Neural cell (in vitro differentiated cells): ENCODE data around the gene CLPX. TPM values are rescaled to one million over a fixed set of nuclear protein-coding genes. Genes with fewer than 3 reads are reported as not detected.

ENCODE experiments used
- H2AFZ ChIP-seq: fragments of 200-600, 300-800 bp; sonication (generic), shearing (Covaris generic); 2 replicates; pipeline ENCODE4 v1.6.0; 2014; ENCODE audit warnings: low read depth, mild to moderate bottlenecking, antibody characterized with exemption, low read length, moderate library complexity
- H3F3A ChIP-seq: fragments of 200-600 bp; shearing (Covaris generic); 2 replicates; pipeline ENCODE4 v1.6.1; 2016; ENCODE audit warnings: mild to moderate bottlenecking, moderate library complexity, mixed read lengths, antibody characterized with exemption, low read length; ENCODE audit not compliant: insufficient read depth, poor library complexity, severe bottlenecking
- H3K27ac ChIP-seq: fragments of 200-600, 300-800 bp; sonication (generic), shearing (Covaris generic); 2 replicates; pipeline ENCODE4 v1.5.1; 2014; ENCODE audit warnings: mild to moderate bottlenecking, low read length, moderate library complexity
- H3K27me3 ChIP-seq: fragments of 300-800, 200-600 bp; sonication (generic), shearing (Covaris generic); 2 replicates; pipeline ENCODE4 v1.6.0; 2014; ENCODE audit warnings: mild to moderate bottlenecking, low read depth, low read length, moderate library complexity; ENCODE audit not compliant: insufficient read depth
- H3K36me3 ChIP-seq: fragments of 300-800, 200-600 bp; sonication (generic), shearing (Covaris generic); 2 replicates; pipeline ENCODE4 v1.5.1; 2014; ENCODE audit warnings: mild to moderate bottlenecking, antibody characterized with exemption, low read length, moderate library complexity; ENCODE audit not compliant: insufficient read depth
- H3K4me2 ChIP-seq: fragments of 300-800, 200-600 bp; sonication (generic), shearing (Covaris generic); 2 replicates; pipeline ENCODE4 v1.6.0; 2014; ENCODE audit warnings: mild to moderate bottlenecking, low read length
- H3K4me3 ChIP-seq: fragments of 300-800, 200-600 bp; sonication (generic), shearing (Covaris generic); 2 replicates; pipeline ENCODE4 v1.5.1; 2014; ENCODE audit warnings: mild to moderate bottlenecking, low read length, moderate library complexity
- H3K79me2 ChIP-seq: fragments of 200-600 bp; shearing (Covaris generic); replicated peaks from 2 replicates; pipeline ENCODE4 v1.6.0; 2014; ENCODE audit warnings: mild to moderate bottlenecking, low read length, moderate library complexity; ENCODE audit not compliant: insufficient read depth
- H3K9ac ChIP-seq: fragments of 300-800, 200-600 bp; sonication (generic), shearing (Covaris generic); 2 replicates; pipeline ENCODE4 v1.6.1; 2016; ENCODE audit warnings: mild to moderate bottlenecking, low read length, mixed read lengths
- H3K9me2 ChIP-seq: fragments of 200-600 bp; shearing (Covaris generic); 2 replicates; pipeline ENCODE4 v1.6.1; 2016; ENCODE audit warnings: mild to moderate bottlenecking, low read length, mixed read lengths; ENCODE audit not compliant: insufficient read depth
- H3K9me3 ChIP-seq: fragments of 200-600, 300-800 bp; sonication (generic), shearing (Covaris generic); 2 replicates; pipeline ENCODE4 v1.6.1; 2016; ENCODE audit warnings: mild to moderate bottlenecking, mixed run types, low read length, moderate library complexity, mixed read lengths
- H4K20me1 ChIP-seq: fragments of 200-600 bp; shearing (Covaris generic); 2 replicates; pipeline ENCODE4 v1.6.1; 2016; ENCODE audit warnings: mild to moderate bottlenecking, mixed run types; ENCODE audit not compliant: insufficient read depth
- CTCF ChIP-seq: fragments of 450-650 bp; IDR thresholded peaks from 2 replicates; pipeline ENCODE4 v1.5.1; 2014; ENCODE audit warnings: antibody characterized with exemption, mild to moderate bottlenecking, moderate library complexity; ENCODE audit not compliant: poor library complexity, severe bottlenecking
- EP300 ChIP-seq: fragments of 450-650 bp; conservative IDR thresholded peaks from 2 replicates; pipeline ENCODE4 v1.6.1; 2014; ENCODE audit warnings: antibody characterized with exemption, mild to moderate bottlenecking, moderate library complexity; ENCODE audit not compliant: poor library complexity, severe bottlenecking
- EZH2 ChIP-seq: fragments of 200-600, 300-800 bp; shearing (Covaris generic), sonication (generic); IDR thresholded peaks from 2 replicates; pipeline ENCODE4 v1.6.1; 2014; ENCODE audit warnings: antibody characterized with exemption, low read length, borderline replicate concordance, mild to moderate bottlenecking; ENCODE audit not compliant: insufficient read depth, poor library complexity, severe bottlenecking
- MXI1 ChIP-seq: fragments of 450-650 bp; conservative IDR thresholded peaks from 2 replicates; pipeline ENCODE4 v1.6.1; 2014; ENCODE audit warnings: antibody characterized with exemption, mild to moderate bottlenecking; ENCODE audit not compliant: poor library complexity, severe bottlenecking
- POLR2AphosphoS5 ChIP-seq: IDR thresholded peaks from 2 replicates; pipeline ENCODE4 v1.6.1; 2012
- RAD21 ChIP-seq: fragments of 450-650 bp; conservative IDR thresholded peaks from 2 replicates; pipeline ENCODE4 v1.6.1; 2014; ENCODE audit warnings: antibody characterized with exemption, mild to moderate bottlenecking, moderate library complexity
- REST ChIP-seq: IDR thresholded peaks from 2 replicates; pipeline ENCODE4 v1.6.1; 2012; ENCODE audit warnings: borderline replicate concordance
- SMC3 ChIP-seq: fragments of 450-650 bp; conservative IDR thresholded peaks from 2 replicates; pipeline ENCODE4 v1.6.1; 2014; ENCODE audit warnings: antibody characterized with exemption, mild to moderate bottlenecking, moderate library complexity; ENCODE audit not compliant: poor library complexity
- TAF1 ChIP-seq: IDR thresholded peaks from 2 replicates; pipeline ENCODE4 v1.6.1; 2012; ENCODE audit warnings: low read depth
- polyA plus RNA-seq: library from polyadenylated mRNA; depleted of rRNA; stranded (reverse); fragments of >200 nt; gene quantifications from 2 replicates; pipeline ENCODE4 v1.2.3, GENCODE V29; 2014

Gene CLPX
- polyA plus RNA-seq, 1 donor from 2014 or later: 44.9 TPM

- Histone ChIP-seq H3K36me3 (no peaks in the 10 kb centered on the region), H3F3A (no peaks in the 10 kb centered on the region), H3K9me3 (no peaks in the 10 kb centered on the region), H3K79me2 (no peaks in the 10 kb centered on the region), H3K4me3 (no peak overlapping the region), H3K4me2 (no peak overlapping the region), H3K9me2 (no peaks in the 10 kb centered on the region), H3K9ac (no peak overlapping the region), H4K20me1 (no peaks in the 10 kb centered on the region), H3K27me3 (no peaks in the 10 kb centered on the region), H2AFZ (peak overlapping the region; percentile 51), H3K27ac (no peak overlapping the region)
- no peak for TF ChIP-seq EP300
- no peak for TF ChIP-seq TAF1
- no peak for TF ChIP-seq REST
- TF ChIP-seq RAD21: no peak
- no peak for TF ChIP-seq POLR2AphosphoS5
- TF ChIP-seq EZH2: no peak
- no peak for TF ChIP-seq MXI1
- TF ChIP-seq SMC3: no peak
- TF ChIP-seq CTCF: no peak
These were observed 23.5 kb upstream of the CLPX start for GRCh38 chr15:65208647-65209046.

- Histone ChIP-seq H3K9ac (no peak overlapping the region), H3K9me2 (no peaks in the 10 kb centered on the region), H3K79me2 (no peaks in the 10 kb centered on the region), H2AFZ (no peak overlapping the region), H3K27me3 (no peaks in the 10 kb centered on the region), H3K4me3 (no peak overlapping the region), H3K27ac (no peak overlapping the region), H4K20me1 (no peaks in the 10 kb centered on the region), H3K4me2 (no peak overlapping the region), H3F3A (no peaks in the 10 kb centered on the region), H3K36me3 (no peaks in the 10 kb centered on the region), H3K9me3 (no peaks in the 10 kb centered on the region)
- TF ChIP-seq CTCF: no peak
- no peak for TF ChIP-seq EP300
- no peak for TF ChIP-seq SMC3
- TF ChIP-seq RAD21: no peak
- TF ChIP-seq MXI1: no peak
- TF ChIP-seq EZH2: no peak
- TF ChIP-seq REST: no peak
- TF ChIP-seq POLR2AphosphoS5: no peak
- no peak for TF ChIP-seq TAF1
These were observed 22.2 kb upstream of the CLPX start for GRCh38 chr15:65207280-65207840.
